ENCODE data around the gene KCNT2.

The KCNT2 gene

GRCh38 chr1:196387766-196388165 is 220.5 kb downstream of the KCNT2 start:
- TF ChIP-seq ZXDB (tag by site-specific recombination; IDR thresholded peaks at IDR 0.05) (no peak), ZNF280D (tag by site-specific recombination; IDR thresholded peaks at IDR 0.05) (no peak), IKZF3 (tag by site-specific recombination; IDR thresholded peaks at IDR 0.05) (no peak), ZNF16 (tag by site-specific recombination; IDR thresholded peaks at IDR 0.05; ENCODE audit: low read depth) (no peak), ZNF624 (tag by site-specific recombination; IDR thresholded peaks at IDR 0.05) (no peak), SCRT2 (tag by site-specific recombination; IDR thresholded peaks at IDR 0.05) (no peak), ZNF777 (tag by site-specific recombination; IDR thresholded peaks at IDR 0.05; ENCODE audit: borderline replicate concordance) (no peak), ZNF362 (tag by site-specific recombination; IDR thresholded peaks at IDR 0.05) (no peak), ZNF26 (tag by site-specific recombination; IDR thresholded peaks at IDR 0.05) (no peak), ZNF529 (tag by site-specific recombination; IDR thresholded peaks at IDR 0.05; ENCODE audit: insufficient replicate concordance) (no peak), ZNF146 (tag by site-specific recombination; IDR thresholded peaks at IDR 0.05) (no peak), ZNF223 (tag by site-specific recombination; IDR thresholded peaks at IDR 0.05) (no peak), ZFHX2 (tag by site-specific recombination; conservative IDR thresholded peaks at IDR 0.05) (no peak), ZNF747 (tag by site-specific recombination; IDR thresholded peaks at IDR 0.05) (no peak), ZNF354C (tag by site-specific recombination; IDR thresholded peaks at IDR 0.05; ENCODE audit: borderline replicate concordance, low read depth) (no peak), ZNF580 (tag by site-specific recombination; IDR thresholded peaks at IDR 0.05) (no peak), ZNF513 (tag by site-specific recombination; IDR thresholded peaks at IDR 0.05) (no peak), ZSCAN30 (tag by site-specific recombination; IDR thresholded peaks at IDR 0.05) (no peak), ZNF202 (tag by site-specific recombination; IDR thresholded peaks at IDR 0.05; ENCODE audit: borderline replicate concordance) (no peak), ZNF558 (tag by site-specific recombination; IDR thresholded peaks at IDR 0.05) (no peak)
- no peaks in the 10 kb centered on the region for H3K9me3 ChIP-seq (ENCODE audit: control insufficient read depth, insufficient read depth, low read depth, low read length)
- no peaks in the 10 kb centered on the region for H3K36me3 ChIP-seq (ENCODE audit: control insufficient read depth in 2 of 2, insufficient read depth in 1 of 2, low read length in 2 of 2)
- POLR2A ChIA-PET: no interaction called here
- H3K4me1 ChIP-seq (ENCODE audit: control insufficient read depth, insufficient read depth, low read length): no peaks in the 10 kb centered on the region
- CTCF ChIA-PET: no interaction called here
- H3K4me3 ChIP-seq (ENCODE audit: low read depth, low read length): no peak overlapping the region
- H3K27ac ChIP-seq (ENCODE audit: extremely low read depth, low read depth, low read length): no peak overlapping the region
